HG02571 (cell line): ENCODE results near the gene GRM3.
A peak's percentile ranks its signal among the peaks of the same experiment; 100 is the strongest.

Source experiments
- ATAC-seq: cut with Tn5 transposase; IDR thresholded peaks from one replicate; pipeline ENCODE4 v1.9.1; 2021; ENCODE audit warnings: mild to moderate bottlenecking, moderate library complexity; ENCODE audit not compliant: unreplicated experiment

The GRM3 gene

GRCh38 chr7:86689363-86689762 is 45.7 kb downstream of the GRM3 start:
- ATAC-seq = no peak

GRCh38 chr7:86692755-86693154 is 49.0 kb downstream of the GRM3 start:
- ATAC-seq = no peak

GRCh38 chr7:86706406-86706805 is 62.7 kb downstream of the GRM3 start:
- ATAC-seq = no peak

- ATAC-seq = no peak
Measured at GRCh38 chr7:86708031-86708680, 64.4 kb downstream of the GRM3 start.

- no peak for ATAC-seq
Measured at GRCh38 chr7:86720306-86720705, 76.6 kb downstream of the GRM3 start.

- ATAC-seq = no peak
Measured at GRCh38 chr7:86733783-86734182, 90.1 kb downstream of the GRM3 start.

- no peak for ATAC-seq
Measured at GRCh38 chr7:86745013-86745745, 101.5 kb downstream of the GRM3 start.

GRCh38 chr7:86747698-86748097 is 104.0 kb downstream of the GRM3 start:
- ATAC-seq = no peak

GRCh38 chr7:86748201-86748600 is 104.5 kb downstream of the GRM3 start:
- no peak for ATAC-seq

- peak; percentile 77 for ATAC-seq
Measured at GRCh38 chr7:86748843-86749719, 105.4 kb downstream of the GRM3 start.

GRCh38 chr7:86749741-86750665 is 106.3 kb downstream of the GRM3 start:
- ATAC-seq = no peak

GRCh38 chr7:86760236-86760635 is 116.5 kb downstream of the GRM3 start:
- no peak for ATAC-seq

GRCh38 chr7:86762129-86762528 is 118.4 kb downstream of the GRM3 start:
- ATAC-seq = no peak

- ATAC-seq = no peak
Measured at GRCh38 chr7:86765931-86766330, 122.2 kb downstream of the GRM3 start.

GRCh38 chr7:86768394-86768793 is 124.7 kb downstream of the GRM3 start:
- ATAC-seq = peak; percentile 47

GRCh38 chr7:86768967-86769760 is 125.5 kb downstream of the GRM3 start:
- peak; percentile 76 for ATAC-seq

GRCh38 chr7:86773309-86773708 is 129.6 kb downstream of the GRM3 start:
- no peak for ATAC-seq

- ATAC-seq = no peak
Measured at GRCh38 chr7:86775203-86775602, 131.5 kb downstream of the GRM3 start.

GRCh38 chr7:86776136-86776535 is 132.4 kb downstream of the GRM3 start:
- no peak for ATAC-seq

GRCh38 chr7:86778271-86778670 is 134.6 kb downstream of the GRM3 start:
- ATAC-seq = no peak
